HG03066 (cell line): Measurements from ENCODE around the gene BCDIN3D.
"Not testable (repeated sequence)": the region's sequence is repeated elsewhere in the genome, so short reads cannot be mapped to it uniquely, and the experiment has no call there.

Source experiments
- ATAC-seq: cut with Tn5 transposase; IDR thresholded peaks from one replicate; pipeline ENCODE4 v1.9.1; 2021; ENCODE audit warnings: low read depth; ENCODE audit not compliant: unreplicated experiment

The BCDIN3D gene

GRCh38 chr12:49877066-49877465 lies 34.2 kb upstream of the BCDIN3D start:
- no peak for ATAC-seq

GRCh38 chr12:49876070-49876469 lies 33.2 kb upstream of the BCDIN3D start:
- ATAC-seq, result no peak

- ATAC-seq, result no peak
Observed at GRCh38 chr12:49875115-49875720, 32.3 kb upstream of the BCDIN3D start.

- ATAC-seq, result no peak
Observed at GRCh38 chr12:49874142-49874897, 31.4 kb upstream of the BCDIN3D start.

GRCh38 chr12:49873361-49873934 lies 30.5 kb upstream of the BCDIN3D start:
- no peak for ATAC-seq

- no peak for ATAC-seq
Observed at GRCh38 chr12:49872781-49873181, 29.9 kb upstream of the BCDIN3D start.

GRCh38 chr12:49872381-49872780 lies 29.5 kb upstream of the BCDIN3D start:
- no peak for ATAC-seq

- not testable (repeated sequence) for ATAC-seq
Observed at GRCh38 chr12:49871811-49872251, 28.9 kb upstream of the BCDIN3D start.

GRCh38 chr12:49871263-49871561 lies 28.3 kb upstream of the BCDIN3D start:
- ATAC-seq, result no peak

GRCh38 chr12:49870501-49871262 lies 27.8 kb upstream of the BCDIN3D start:
- ATAC-seq, result no peak

- ATAC-seq, result no peak
Observed at GRCh38 chr12:49869816-49870500, 27.1 kb upstream of the BCDIN3D start.

- ATAC-seq, result no peak
Observed at GRCh38 chr12:49868952-49869815, 26.3 kb upstream of the BCDIN3D start.

- ATAC-seq, result no peak
Observed at GRCh38 chr12:49868449-49868848, 25.5 kb upstream of the BCDIN3D start.

GRCh38 chr12:49867570-49868341 lies 24.9 kb upstream of the BCDIN3D start:
- ATAC-seq, result no peak

- no peak for ATAC-seq
Observed at GRCh38 chr12:49866859-49867569, 24.1 kb upstream of the BCDIN3D start.

GRCh38 chr12:49865782-49866135 lies 22.9 kb upstream of the BCDIN3D start:
- no peak for ATAC-seq

GRCh38 chr12:49865109-49865781 lies 22.3 kb upstream of the BCDIN3D start:
- no peak for ATAC-seq

- no peak for ATAC-seq
Observed at GRCh38 chr12:49864798-49865090, 21.8 kb upstream of the BCDIN3D start.
